NB4 (cell line): Measurements from ENCODE around the gene ZNF581.

ENCODE experiments used
- DNase-seq: peaks from one replicate; pipeline ENCODE4 v3.0.0; 2010; ENCODE audit warnings: low read depth
- H3K4me3 ChIP-seq: one replicate; pipeline ENCODE4 v1.5.1; 2011; ENCODE audit warnings: mild to moderate bottlenecking, low read depth, low read length, moderate library complexity
- CTCF ChIP-seq: IDR thresholded peaks from one replicate; pipeline ENCODE4 v1.5.1; 2012; ENCODE audit warnings: low read depth, low read length
- MYC ChIP-seq: IDR thresholded peaks from 2 replicates; pipeline ENCODE4 v1.6.1; 2011; ENCODE audit warnings: low read depth, low read length
- POLR2A ChIP-seq: IDR thresholded peaks from 2 replicates; pipeline ENCODE4 v1.6.1; 2011; ENCODE audit warnings: mild to moderate bottlenecking; ENCODE audit not compliant: insufficient read length; ENCODE audit errors: extremely low read depth
- TF ChIP-seq, protein P1 (sequence below): IDR thresholded peaks from 2 replicates; pipeline ENCODE4 v1.6.1; 2011; ENCODE audit warnings: low read depth, low read length

Gene ZNF581

DNA sequence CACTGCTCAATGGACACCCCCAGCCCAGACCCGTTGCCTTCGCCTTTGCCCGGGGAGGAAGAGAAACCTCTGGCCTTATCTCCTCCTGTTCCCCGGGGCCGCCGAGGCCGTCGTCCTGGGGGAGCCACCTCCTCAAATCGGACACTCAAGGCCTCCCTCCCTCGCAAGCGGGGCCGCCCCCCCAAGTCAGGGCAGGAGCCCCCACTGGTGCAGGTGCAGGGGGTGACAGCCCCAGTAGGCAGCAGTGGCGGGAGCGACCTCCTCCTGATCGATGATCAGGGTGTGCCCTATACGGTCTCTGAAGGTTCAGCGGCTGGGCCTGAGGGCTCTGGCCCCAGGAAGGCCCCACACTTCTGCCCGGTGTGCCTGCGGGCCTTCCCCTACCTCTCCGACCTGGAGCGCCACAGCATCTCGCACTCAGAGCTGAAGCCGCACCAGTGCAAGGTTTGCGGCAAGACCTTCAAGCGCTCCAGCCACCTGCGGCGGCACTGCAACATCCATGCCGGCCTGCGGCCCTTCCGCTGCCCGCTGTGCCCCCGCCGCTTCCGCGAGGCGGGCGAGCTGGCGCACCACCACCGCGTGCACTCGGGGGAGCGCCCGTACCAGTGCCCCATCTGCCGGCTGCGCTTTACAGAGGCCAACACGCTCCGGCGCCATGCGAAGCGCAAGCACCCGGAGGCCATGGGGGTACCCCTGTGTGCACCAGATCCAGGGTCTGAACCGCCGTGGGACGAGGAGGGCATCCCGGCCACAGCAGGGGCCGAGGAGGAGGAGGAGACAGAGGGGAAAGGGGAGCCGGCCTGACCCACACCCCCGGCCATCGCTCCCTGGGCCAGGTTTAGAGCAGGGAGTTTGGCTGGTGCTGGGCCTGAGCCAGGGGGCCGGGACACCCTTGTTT lies 41.1 kb upstream of the ZNF581 start:
- DNase-seq, result no peak
- TF ChIP-seq, protein P1, sequence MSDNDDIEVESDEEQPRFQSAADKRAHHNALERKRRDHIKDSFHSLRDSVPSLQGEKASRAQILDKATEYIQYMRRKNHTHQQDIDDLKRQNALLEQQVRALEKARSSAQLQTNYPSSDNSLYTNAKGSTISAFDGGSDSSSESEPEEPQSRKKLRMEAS, result no peak
- TF ChIP-seq POLR2A (no peak), MYC (no peak), CTCF (no peak)
- no peak overlapping the region for H3K4me3 ChIP-seq

DNA sequence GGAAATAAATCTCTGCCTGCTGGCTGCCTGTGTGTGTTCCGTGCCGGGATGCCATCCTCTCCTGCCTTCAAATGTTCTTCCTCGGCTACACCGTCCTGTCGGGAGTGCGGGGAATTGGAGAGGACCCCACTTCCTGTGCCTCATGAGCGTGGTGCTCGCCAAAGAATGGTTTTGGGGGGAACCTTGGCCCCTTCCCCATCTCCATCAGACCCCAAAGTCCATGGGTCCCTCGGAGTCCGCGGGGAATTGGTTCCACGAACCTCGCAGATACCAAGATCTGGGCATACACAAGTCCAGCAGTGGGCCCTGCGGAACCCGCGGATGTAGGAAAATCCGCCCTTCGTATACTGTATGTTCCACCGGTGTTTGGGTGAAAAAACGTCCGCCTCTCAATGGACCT lies 40.3 kb upstream of the ZNF581 start:
- TF ChIP-seq, protein P1, result no peak
- no peak for TF ChIP-seq CTCF
- TF ChIP-seq POLR2A, result no peak
- no peak for TF ChIP-seq MYC

GRCh38 chr19:55603581-55604292 lies 39.7 kb upstream of the ZNF581 start:
- H3K4me3 ChIP-seq, result no peak overlapping the region
- TF ChIP-seq, protein P1, result no peak
- no peak for DNase-seq

More for the DNA sequence above, 40.3 kb upstream of the ZNF581 start:
- DNase-seq, result no peak
- H3K4me3 ChIP-seq, result no peak overlapping the region

DNA sequence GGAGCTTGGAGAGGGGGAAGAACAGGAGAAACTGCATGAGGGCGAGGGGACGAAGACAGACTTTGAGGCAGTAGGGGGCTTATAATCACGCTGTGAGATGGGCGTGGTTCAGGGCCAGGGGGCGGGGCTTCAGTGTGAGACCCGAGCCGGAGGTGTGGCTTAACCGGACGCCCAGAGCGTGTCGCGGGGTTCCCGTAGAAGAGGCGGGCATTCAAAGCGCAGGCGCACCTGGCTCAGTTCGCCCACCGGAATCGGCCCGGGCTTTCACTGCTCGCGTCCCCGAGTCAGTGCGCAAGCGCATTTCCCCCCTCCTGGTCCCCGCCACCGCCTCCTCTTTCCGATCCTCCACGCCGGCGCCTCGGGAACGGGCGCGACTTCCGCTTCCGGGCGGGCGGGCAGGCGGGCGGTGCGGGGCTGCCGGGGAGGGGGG lies 38.2 kb upstream of the ZNF581 start:
- TF ChIP-seq, protein P1, result peak; percentile 49
- no peak for TF ChIP-seq CTCF
- H3K4me3 ChIP-seq, result peak overlapping the region; percentile 56
- DNase-seq, result peak; percentile 92

DNA sequence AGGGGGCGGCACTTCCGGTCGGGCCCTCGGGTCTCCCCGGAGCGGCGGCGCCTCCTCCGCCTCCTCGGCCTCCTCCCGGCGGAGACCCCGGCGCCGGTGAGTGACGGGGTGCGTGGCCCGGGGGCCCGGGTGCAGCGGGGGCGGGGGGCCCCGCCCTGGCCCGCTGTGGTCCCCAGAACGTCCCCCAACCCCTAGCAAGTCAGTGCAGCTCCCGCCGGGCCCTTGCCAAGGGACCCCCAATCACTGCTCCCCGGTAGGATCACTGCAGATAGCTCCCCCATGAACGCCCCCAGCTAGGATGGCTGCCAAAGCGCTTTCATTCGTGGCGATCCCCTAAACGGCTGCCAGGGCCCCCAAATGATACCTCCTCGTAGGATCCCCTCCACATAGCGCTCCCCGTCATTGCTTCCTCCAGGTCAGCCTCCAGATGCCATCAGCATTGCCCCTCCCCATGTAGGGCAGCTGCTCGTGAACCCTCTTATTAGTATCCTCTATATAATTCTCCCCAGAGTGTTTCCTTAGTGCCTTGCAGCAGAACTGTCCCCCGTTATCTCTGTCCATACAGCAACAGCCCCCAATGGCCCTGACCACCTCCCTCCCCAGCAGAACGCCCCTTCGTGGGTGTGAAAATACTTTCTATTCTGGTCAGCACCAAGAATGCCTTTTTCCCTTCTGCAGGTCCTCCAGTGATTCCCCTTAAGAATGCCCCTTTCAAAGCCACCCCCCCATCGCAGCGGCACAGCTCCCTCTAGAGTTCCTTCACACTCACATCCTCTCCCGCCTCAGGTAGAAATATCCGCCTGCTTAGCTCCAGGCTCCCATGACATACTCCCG lies 37.6 kb upstream of the ZNF581 start, which contains the start of gene ZNF865:
TSS of gene ZNF865 (plus strand) at position 11 of the 834 bp plus-strand sequence. CDS start 7,972 bp downstream, outside the sequence.
- peak; percentile 80 for DNase-seq
- TF ChIP-seq MYC (no peak; the same call in 1 of the 2 replicates), CTCF (peak; percentile 59)
- peak within 1 kb of the TSS; percentile 75 for H3K4me3 ChIP-seq

DNA sequence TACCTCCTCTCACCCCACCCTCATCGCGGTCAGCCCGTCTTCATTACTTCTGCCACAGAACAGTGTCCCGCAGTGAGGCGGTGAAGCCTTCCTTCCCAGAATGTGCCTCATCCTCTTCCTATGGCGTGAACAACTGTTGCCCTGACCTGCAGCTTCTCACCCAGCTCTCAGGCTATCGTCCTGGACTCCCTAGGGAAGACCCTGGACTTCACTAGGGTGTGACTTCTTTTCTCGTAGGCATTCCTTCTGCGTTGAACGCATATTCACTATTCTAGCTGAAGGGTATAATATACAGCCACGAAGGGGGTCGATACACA lies 37.0 kb upstream of the ZNF581 start:
- TF ChIP-seq MYC (no peak), POLR2A (no peak), CTCF (no peak)
- TF ChIP-seq, protein P1, result no peak
- DNase-seq, result no peak
- peak overlapping the region; percentile 75 for H3K4me3 ChIP-seq
